ENCODE measurements around the gene RNF220. TPM values are rescaled to one million over a fixed set of nuclear protein-coding genes. Genes with fewer than 3 reads are reported as not detected.
A peak's percentile ranks its signal among the peaks of the same experiment; 100 is the strongest.

Gene RNF220
- total and polyA plus RNA-seq, 2 of the 13 experiments (the other 11 are each of a cell fraction or from before 2014, with no cell fraction given) = 48.2 to 72.1 TPM

DNA sequence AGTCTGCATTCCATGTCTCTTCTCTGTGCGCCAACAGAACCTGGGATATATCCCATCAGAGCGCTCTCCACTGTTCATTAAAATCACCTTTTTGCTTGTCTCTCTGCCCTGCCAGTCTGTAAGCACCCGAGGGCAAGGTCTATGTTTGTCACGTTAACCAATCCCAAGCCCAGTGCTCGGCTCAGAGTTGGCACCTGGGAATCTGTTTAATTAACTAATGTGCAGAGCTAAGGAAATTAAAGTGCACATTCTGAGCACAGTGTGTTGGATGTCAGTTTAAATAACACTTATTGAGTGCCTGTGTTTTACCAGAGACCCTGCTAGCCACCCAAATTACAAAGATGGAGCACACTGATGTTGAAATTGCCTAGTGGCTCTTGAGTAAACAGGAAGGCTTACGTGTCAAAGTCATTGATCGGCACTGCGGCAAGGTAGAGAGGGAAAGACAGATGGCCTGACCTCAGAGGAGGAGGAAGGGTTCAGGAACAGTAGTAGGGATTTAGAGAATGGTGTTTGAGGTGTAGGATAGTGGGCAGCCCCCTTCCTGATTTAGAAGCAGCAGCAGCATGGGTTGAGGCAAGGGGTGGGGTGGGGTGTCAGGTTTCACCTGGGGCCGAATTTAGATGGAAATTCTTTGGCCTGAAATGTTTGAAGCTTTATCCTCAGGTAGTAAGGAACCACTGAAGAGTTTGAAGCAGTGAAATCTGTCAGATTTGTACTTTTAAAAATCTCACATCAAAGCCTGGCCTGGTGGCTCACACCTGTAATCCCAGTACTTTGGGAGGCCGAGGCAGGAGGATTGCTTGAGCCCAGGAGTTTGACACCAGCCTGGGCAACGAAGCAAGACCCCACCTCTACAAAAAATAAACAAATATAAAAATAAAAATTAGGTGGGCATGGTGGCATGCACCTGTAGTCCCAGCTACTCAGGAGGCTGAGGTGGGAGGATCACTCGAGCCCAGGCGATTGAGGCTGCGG is 277.1 kb downstream of the RNF220 start (continued):
- TF ChIP-seq, protein P1, sequence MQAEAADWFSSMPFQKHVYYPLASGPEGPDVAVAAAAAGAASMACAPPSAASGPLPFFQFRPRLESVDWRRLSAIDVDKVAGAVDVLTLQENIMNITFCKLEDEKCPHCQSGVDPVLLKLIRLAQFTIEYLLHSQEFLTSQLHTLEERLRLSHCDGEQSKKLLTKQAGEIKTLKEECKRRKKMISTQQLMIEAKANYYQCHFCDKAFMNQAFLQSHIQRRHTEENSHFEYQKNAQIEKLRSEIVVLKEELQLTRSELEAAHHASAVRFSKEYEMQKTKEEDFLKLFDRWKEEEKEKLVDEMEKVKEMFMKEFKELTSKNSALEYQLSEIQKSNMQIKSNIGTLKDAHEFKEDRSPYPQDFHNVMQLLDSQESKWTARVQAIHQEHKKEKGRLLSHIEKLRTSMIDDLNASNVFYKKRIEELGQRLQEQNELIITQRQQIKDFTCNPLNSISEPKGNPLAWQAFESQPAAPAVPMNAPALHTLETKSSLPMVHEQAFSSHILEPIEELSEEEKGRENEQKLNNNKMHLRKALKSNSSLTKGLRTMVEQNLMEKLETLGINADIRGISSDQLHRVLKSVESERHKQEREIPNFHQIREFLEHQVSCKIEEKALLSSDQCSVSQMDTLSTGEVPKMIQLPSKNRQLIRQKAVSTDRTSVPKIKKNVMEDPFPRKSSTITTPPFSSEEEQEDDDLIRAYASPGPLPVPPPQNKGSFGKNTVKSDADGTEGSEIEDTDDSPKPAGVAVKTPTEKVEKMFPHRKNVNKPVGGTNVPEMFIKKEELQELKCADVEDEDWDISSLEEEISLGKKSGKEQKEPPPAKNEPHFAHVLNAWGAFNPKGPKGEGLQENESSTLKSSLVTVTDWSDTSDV (CRISPR knock-in tag; IDR thresholded peaks at IDR 0.05) = no peak
- TF ChIP-seq NONO (IDR thresholded peaks at IDR 0.05) = no peak
- TF ChIP-seq NONO (CRISPR knock-in tag; conservative IDR thresholded peaks at IDR 0.05) = peak; percentile 76
- no peak; the same call in 1 of the 2 replicates for TF ChIP-seq FUBP1 (CRISPR knock-in tag; IDR thresholded peaks at IDR 0.05; ENCODE audit: borderline replicate concordance)
- 0 out of 2 replicates have a peak, but pooled peaks have one; percentile 62 for TF ChIP-seq ZNF431 (CRISPR knock-in tag; IDR thresholded peaks at IDR 0.05; ENCODE audit: borderline replicate concordance, low read depth)
- no peak; the same call in 1 of the 2 replicates for TF ChIP-seq CBX5 (CRISPR knock-in tag; IDR thresholded peaks at IDR 0.05; ENCODE audit: borderline replicate concordance)
- peak; percentile 69; the same call in 1 of the 2 replicates for TF ChIP-seq TFAP4 (IDR thresholded peaks at IDR 0.05; ENCODE audit: borderline replicate concordance, low read depth)
- TF ChIP-seq, protein P2, sequence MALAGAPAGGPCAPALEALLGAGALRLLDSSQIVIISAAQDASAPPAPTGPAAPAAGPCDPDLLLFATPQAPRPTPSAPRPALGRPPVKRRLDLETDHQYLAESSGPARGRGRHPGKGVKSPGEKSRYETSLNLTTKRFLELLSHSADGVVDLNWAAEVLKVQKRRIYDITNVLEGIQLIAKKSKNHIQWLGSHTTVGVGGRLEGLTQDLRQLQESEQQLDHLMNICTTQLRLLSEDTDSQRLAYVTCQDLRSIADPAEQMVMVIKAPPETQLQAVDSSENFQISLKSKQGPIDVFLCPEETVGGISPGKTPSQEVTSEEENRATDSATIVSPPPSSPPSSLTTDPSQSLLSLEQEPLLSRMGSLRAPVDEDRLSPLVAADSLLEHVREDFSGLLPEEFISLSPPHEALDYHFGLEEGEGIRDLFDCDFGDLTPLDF (CRISPR knock-in tag; IDR thresholded peaks at IDR 0.05) = no peak
- TF ChIP-seq ZNF598 (CRISPR knock-in tag; IDR thresholded peaks at IDR 0.05; ENCODE audit: borderline replicate concordance) = no peak
- TF ChIP-seq KLF9 (CRISPR knock-in tag; IDR thresholded peaks at IDR 0.05; ENCODE audit: low read depth) = 0 out of 2 replicates have a peak, but pooled peaks have one; percentile 31
- no peak for TF ChIP-seq ZBED4 (CRISPR knock-in tag; IDR thresholded peaks at IDR 0.05; ENCODE audit: borderline replicate concordance)
- no peak for TF ChIP-seq FLYWCH1 (CRISPR knock-in tag; IDR thresholded peaks at IDR 0.05)
- TF ChIP-seq SAFB2 (CRISPR knock-in tag; IDR thresholded peaks at IDR 0.05; ENCODE audit: borderline replicate concordance, low read depth) = no peak
- TF ChIP-seq ZNF577 (CRISPR knock-in tag; IDR thresholded peaks at IDR 0.05; ENCODE audit: borderline replicate concordance, low read depth) = no peak
- TF ChIP-seq ZNF652 (CRISPR knock-in tag; IDR thresholded peaks at IDR 0.05; ENCODE audit: borderline replicate concordance, low read depth) = no peak
- TF ChIP-seq RXRA (CRISPR knock-in tag; IDR thresholded peaks at IDR 0.05) = peak; percentile 61; the same call in 1 of the 2 replicates
- no peak for TF ChIP-seq ZIK1 (CRISPR knock-in tag; IDR thresholded peaks at IDR 0.05; ENCODE audit: borderline replicate concordance, low read depth)
